Suprapubic skin (tissue), 3 donors: Measurements from ENCODE around the gene DDX11.
"Not testable (repeated sequence)": the region's sequence is repeated elsewhere in the genome, so short reads cannot be mapped to it uniquely, and the experiment has no call there.

Experiments used
- CTCF ChIP-seq, 2 donors: fragments of 200-600 bp in 1 of 2; fragments of 450-650 bp in 1 of 2; sonication (generic) in 1 of 2; IDR thresholded peaks; one replicate each; pipeline ENCODE4 v1.5.1; 2016 to 2019; ENCODE audit warnings: antibody characterized with exemption in 2 of 2, mild to moderate bottlenecking in 1 of 2, moderate library complexity in 1 of 2
- EP300 ChIP-seq: sonication (generic); formaldehyde crosslinking; IDR thresholded peaks from one replicate; pipeline ENCODE4 v1.6.1; 2017; ENCODE audit warnings: antibody characterized with exemption
- POLR2A ChIP-seq, 2 donors: fragments of 450-650 bp; IDR thresholded peaks; one replicate each; pipeline ENCODE4 v1.6.1; 2017; ENCODE audit warnings: antibody characterized with exemption in 2 of 2, mild to moderate bottlenecking in 2 of 2, moderate library complexity in 2 of 2

GRCh38 chr12:31050548-31050947 lies 23.1 kb upstream of the DDX11 start:
- not testable (repeated sequence) for TF ChIP-seq CTCF (IDR thresholded peaks at IDR 0.05); EP300; POLR2A (IDR thresholded peaks at IDR 0.05)
